Measurements from ENCODE around the gene ADGRV1.

Gene ADGRV1

GRCh38 chr5:90534922-90535321 lies 23.7 kb upstream of the ADGRV1 start:
- H3K36me3 Mint-ChIP-seq (ENCODE audit: low read depth): no peaks in the 10 kb centered on the region
- no peaks in the 10 kb centered on the region for H3K4me1 Mint-ChIP-seq
- H3K4me3 Mint-ChIP-seq: no peak overlapping the region
- H3K27me3 Mint-ChIP-seq (ENCODE audit: low read depth): no peaks in the 10 kb centered on the region
- no peak for TF ChIP-seq CTCF (IDR thresholded peaks at IDR 0.05; ENCODE audit: unreplicated experiment in 3 of 3)
- no peak overlapping the region for H3K27ac Mint-ChIP-seq
- H3K9me3 Mint-ChIP-seq: no peaks in the 10 kb centered on the region

- H3K36me3 Mint-ChIP-seq (ENCODE audit: low read depth): no peaks in the 10 kb centered on the region
- H3K27me3 Mint-ChIP-seq (ENCODE audit: low read depth): peaks cover 3% of the 10 kb centered on the region
- H3K4me1 Mint-ChIP-seq: peaks cover 2% of the 10 kb centered on the region
- no peak overlapping the region for H3K4me3 Mint-ChIP-seq
- H3K9me3 Mint-ChIP-seq: no peaks in the 10 kb centered on the region
- no peak overlapping the region for H3K27ac Mint-ChIP-seq
- no peak for TF ChIP-seq CTCF (IDR thresholded peaks at IDR 0.05; ENCODE audit: unreplicated experiment in 3 of 3)
These were observed 15.6 kb upstream of the ADGRV1 start for GRCh38 chr5:90542827-90543519.

GRCh38 chr5:90545511-90545910 lies 13.1 kb upstream of the ADGRV1 start:
- Mint-ChIP-seq H3K4me1 (peaks cover 4% of the 10 kb centered on the region), H3K9me3 (no peaks in the 10 kb centered on the region), H3K4me3 (no peak overlapping the region), H3K36me3 (ENCODE audit: low read depth) (no peaks in the 10 kb centered on the region), H3K27me3 (ENCODE audit: low read depth) (peaks cover 10% of the 10 kb centered on the region), H3K27ac (no peak overlapping the region)
- no peak for TF ChIP-seq CTCF (IDR thresholded peaks at IDR 0.05; ENCODE audit: unreplicated experiment in 3 of 3)

- TF ChIP-seq CTCF (IDR thresholded peaks at IDR 0.05; ENCODE audit: unreplicated experiment in 3 of 3): no peak
- peaks cover 10% of the 10 kb centered on the region for H3K27me3 Mint-ChIP-seq (ENCODE audit: low read depth)
- no peak overlapping the region for H3K4me3 Mint-ChIP-seq
- peak overlapping the region in 1 of 3 experiments; percentile 64 for H3K27ac Mint-ChIP-seq
- no peaks in the 10 kb centered on the region for H3K36me3 Mint-ChIP-seq (ENCODE audit: low read depth)
- no peaks in the 10 kb centered on the region for H3K9me3 Mint-ChIP-seq
- peaks cover 4% of the 10 kb centered on the region for H3K4me1 Mint-ChIP-seq
These were observed 12.3 kb upstream of the ADGRV1 start for GRCh38 chr5:90546216-90546837.

- no peaks in the 10 kb centered on the region for H3K36me3 Mint-ChIP-seq (ENCODE audit: low read depth)
- no peaks in the 10 kb centered on the region for H3K9me3 Mint-ChIP-seq
- no peak overlapping the region for H3K4me3 Mint-ChIP-seq
- peak overlapping the region in 1 of 3 experiments; percentile 89 for H3K27ac Mint-ChIP-seq
- no peak for TF ChIP-seq CTCF (IDR thresholded peaks at IDR 0.05; ENCODE audit: unreplicated experiment in 3 of 3)
- peaks cover 10% of the 10 kb centered on the region for H3K27me3 Mint-ChIP-seq (ENCODE audit: low read depth)
- H3K4me1 Mint-ChIP-seq: peaks cover 4% of the 10 kb centered on the region
These were observed 11.5 kb upstream of the ADGRV1 start for GRCh38 chr5:90547072-90547536.
